ENCODE measurements around the gene ITGA11.

The ITGA11 gene

DNA sequence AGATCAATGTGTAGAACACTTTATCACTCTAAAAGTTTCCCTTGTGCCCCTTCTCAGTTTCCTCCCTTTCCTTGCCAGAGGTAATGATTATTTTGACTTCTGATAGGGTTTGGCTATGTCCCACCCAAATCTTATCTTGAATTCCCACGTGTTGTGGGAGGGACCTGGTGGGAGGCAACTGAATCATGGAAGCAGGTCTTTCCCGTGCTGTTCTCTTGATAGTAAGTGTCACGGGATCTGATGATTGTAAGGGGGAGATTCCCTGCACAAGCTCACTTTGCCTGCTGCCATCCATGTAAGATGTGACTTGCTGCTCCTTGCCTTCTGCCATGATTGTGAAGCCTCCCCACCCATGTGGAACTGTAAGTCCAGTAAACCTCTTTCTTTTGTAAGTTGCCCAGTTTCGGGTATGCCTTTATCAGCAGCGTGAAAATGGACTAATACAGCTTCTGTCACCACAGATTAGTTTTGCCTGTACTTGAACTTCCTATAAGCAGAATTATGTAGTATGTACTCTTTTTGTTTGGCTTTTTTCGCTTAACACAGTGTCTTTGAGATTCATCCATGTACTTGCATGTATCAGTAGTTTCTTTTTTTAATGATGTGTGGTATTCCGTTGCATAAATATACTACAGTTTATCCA lies 147.2 kb downstream of the ITGA11 start:
- DNase-seq = no peak

- no peak for DNase-seq
Observed at GRCh38 chr15:68283401-68283800, 148.6 kb downstream of the ITGA11 start.

- no peak for DNase-seq
Observed at GRCh38 chr15:68281008-68281407, 151.0 kb downstream of the ITGA11 start.

DNA sequence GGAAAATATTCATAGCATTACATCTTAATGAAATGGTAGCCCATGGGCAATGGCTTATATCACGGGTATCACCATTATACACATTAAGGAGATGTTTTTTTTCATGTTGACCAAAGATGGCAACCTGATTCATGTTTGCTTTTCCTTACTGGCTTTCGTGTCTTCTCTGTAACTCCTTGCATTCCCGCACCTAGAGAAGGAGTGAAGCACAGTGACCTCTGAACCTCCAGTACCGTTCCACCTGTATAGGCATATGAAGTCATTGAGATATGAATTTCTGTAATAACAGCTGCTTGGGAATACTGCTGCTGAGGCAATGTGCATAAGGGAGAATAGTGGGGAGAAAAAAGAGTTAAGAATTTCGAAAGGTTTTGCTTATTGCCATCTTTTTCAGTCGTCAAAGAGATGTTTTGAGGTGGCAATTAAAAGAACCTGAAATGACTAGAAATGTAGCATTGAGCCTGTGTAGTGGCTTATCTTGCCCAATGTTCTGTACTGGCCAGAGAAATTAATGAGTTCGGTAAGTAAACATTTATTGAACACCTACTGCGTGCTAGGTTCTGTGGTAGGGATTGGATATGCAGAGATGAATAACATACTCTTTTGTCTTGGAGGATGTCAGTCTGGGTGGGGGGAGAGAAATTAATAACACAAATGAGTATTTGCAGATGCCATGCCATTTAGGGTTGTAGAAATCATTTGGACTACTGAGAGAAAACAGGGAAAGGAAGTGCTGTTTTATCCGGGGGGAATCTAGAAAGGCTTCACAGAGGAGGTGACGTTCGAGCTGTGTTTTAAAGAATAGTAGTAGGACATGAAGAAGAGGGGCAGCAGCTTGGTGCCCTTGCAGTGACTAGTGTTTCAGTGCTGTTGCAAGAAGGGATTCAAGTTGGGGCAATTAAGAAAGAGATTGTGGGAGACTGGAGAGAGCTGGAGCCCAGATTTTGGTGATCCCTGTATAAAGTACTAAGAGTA lies 151.9 kb downstream of the ITGA11 start:
- no peak for DNase-seq

DNA sequence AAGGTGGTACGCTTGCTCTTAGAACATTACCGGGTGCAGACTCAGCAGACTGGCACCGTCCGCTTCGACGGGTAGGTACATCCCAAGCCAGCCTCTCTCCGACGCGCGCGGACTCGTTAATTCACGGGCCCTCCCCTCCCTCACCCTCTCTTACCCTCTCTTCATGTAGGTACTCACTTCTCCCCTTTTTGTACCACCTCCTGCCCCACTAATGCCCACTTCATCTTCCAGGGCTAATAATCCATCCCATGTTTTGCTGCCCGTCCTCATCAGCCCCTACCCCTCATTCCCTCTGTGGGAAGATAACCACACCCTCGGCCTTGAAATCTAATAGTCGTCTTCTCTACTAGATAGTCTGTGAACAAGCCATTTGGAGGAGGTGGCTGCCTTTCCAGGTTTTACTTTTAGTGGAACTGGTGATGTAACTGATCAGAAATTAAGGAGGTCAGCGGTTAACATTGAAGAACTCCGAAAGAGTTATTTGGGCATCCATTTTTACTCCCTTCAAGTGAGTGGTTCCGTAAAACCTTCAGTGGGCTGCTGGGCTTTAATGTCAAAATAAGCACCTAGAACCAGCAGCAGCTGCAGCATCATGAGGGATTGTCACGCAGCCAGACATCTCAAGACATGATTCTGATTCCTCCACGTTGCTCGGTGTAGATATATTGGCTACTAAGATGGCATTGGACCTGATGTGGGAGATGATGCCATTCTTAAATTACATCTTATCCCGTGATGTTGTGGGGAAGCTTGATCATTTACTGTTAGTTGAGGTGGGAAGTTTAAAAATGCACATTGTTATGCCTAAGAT lies 153.2 kb downstream of the ITGA11 start:
- DNase-seq = peak; percentile 55

- DNase-seq = peak; percentile 55
Observed at GRCh38 chr15:68278345-68278594, 153.7 kb downstream of the ITGA11 start.

DNA sequence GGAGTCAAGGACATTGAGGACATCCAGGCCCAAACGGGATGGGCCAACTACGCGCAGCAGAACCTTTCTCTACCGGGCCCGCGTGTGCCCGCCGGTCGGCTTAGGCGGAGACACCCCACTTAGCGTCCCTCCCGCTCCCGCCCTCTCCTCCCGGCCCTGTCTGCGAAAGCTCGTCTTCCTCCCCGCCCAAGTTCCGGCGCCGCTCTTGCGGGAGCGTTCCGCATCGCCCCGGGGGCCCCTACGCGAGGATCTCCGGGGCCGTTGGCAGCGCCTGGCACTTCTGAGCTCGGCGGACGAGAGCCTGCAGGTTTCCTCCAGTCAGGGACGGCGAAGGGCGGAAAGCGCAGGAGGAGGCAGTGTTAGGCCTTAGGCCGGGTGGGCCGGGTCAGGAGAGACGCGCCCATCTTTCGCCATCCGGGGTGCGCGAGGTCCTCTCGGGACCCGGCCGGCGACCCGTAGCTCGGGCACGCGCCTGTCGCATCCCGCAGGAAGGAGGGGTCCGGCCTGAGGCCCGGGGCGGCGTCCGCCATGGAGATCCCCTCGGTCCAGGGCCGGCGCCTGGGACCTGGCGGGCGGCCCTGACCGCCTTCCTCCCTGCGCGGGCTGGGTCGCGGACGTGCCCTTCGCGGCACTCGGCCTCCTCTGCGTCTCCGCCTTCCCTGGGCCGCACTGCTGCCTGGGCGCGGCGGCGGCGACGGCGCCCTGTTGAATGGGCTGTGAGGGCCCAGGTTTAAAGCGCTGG lies 154.2 kb downstream of the ITGA11 start, which contains the start of gene FEM1B:
FEM1B (plus strand) TSS at position 143 of the 742 bp plus-strand sequence. CDS start 673 bp downstream, outside the sequence.
- peak; percentile 83 for DNase-seq

- peak; percentile 37 for DNase-seq
Observed at GRCh38 chr15:68277131-68277602, 154.8 kb downstream of the ITGA11 start.

DNA sequence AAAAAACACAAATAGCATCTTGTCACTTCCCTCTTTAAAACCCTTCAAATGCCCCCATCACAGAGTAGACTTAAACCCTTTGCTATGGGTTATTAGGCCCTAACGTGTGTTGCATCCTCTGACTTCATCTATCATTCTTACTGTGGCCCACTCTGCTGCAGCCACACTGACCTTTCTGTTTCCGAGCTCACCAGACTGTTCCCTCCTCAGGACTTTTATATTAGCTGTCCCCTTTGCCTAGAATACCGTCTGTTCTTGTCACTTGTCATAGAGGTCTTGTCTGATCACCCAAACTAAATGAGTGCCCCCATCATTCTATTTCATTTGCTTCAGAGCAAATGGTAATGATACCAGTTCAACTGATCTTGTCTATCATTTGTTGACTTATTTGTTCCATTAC lies 155.3 kb downstream of the ITGA11 start:
- DNase-seq = no peak

DNA sequence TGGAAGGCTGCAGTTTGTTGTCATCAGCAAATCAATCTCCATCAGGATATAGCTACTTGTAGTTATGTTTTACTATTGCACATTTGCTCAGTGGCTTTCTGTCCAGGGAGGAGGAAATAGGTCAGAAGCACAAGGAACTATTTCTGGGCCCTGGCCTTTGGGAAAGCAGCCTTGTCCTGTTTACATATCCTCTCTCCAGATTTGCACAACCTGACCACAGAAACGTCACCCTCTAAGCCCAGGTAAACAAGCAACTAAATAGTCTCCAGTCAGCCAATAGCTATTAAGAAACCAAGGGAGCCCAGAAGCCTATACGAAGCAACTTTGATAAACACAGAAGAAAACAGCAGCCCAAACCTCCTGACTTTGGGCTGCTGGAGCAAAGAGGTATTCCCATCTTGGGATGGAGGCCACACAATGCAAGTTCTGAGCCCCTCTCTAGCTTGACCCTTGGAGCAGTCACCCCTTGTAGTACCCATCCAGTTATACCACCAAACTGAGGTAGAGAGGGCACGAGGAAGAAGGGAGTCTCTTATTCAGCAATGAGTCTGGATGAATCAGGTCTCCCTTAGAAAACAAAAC lies 156.7 kb downstream of the ITGA11 start:
- no peak for DNase-seq

GRCh38 chr15:68274201-68274848 lies 157.6 kb downstream of the ITGA11 start:
- DNase-seq = no peak

DNA sequence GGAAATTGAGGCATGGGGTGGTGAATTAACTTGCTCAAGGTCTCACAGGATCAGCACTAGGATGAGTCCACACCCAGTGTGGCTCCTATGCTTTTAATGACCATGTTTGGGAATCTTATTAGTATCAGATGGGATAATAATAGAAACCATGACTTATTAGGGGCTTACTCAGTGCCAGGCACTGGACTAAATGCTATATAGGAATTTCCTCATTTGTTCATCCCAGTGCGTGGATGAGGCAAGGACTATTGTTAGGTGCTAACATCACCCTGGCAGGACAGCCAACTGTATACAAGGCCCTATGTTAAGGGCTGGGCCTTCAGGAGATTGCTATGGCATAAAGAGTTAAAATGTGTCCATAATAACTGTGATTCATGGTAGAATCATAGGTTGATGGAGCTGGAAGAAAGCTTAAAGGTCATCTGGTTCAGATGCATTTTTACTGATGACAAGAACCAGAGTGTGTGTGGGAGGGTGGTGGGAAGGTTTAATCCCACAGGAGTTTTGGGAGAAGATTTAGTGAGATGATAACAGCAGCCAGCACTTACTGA lies 159.2 kb downstream of the ITGA11 start:
- DNase-seq = no peak

GRCh38 chr15:68271854-68272471 lies 160.0 kb downstream of the ITGA11 start:
- DNase-seq = no peak

- peak; percentile 94 for DNase-seq
Observed at GRCh38 chr15:68268405-68268804, 163.6 kb downstream of the ITGA11 start.

DNA sequence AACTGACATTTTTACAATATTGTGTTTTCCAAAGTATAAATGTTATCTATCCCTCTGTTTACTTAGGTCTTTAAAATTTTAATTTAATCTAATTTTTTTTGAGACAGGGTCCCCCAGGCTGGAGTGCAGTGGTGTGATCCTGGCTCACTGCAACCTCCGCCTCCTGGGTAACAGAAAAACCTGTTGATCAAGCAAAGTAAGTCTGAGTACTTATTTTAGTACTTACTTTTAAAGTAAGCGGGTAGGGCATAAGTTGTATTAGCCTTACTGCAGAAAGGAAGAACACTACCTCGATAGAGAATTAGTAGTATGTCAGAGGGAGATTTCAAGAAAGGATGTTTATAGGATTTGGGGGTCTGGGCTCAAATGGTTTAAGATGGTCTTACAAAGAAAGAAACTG lies 166.3 kb downstream of the ITGA11 start:
- no peak for DNase-seq

DNA sequence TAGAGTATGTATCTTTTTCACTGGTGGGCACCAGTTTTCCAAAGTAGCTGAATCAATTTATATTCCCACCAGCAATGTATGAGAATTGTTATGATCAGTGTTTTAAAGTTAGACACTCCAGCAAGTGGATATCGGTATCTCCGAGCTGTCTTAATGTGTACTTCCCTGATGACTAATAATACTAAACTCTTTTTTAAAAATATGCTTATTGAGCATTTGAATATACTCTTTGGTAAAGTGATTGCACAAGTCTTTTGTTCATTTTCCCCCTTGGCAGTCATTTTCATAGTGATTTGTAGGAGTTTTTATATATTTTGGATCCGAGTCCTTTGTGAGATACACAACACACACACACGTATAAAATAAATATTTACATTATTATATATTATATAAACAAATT lies 166.9 kb downstream of the ITGA11 start:
- DNase-seq = no peak

GRCh38 chr15:68264282-68264681 lies 167.7 kb downstream of the ITGA11 start:
- DNase-seq = no peak

DNA sequence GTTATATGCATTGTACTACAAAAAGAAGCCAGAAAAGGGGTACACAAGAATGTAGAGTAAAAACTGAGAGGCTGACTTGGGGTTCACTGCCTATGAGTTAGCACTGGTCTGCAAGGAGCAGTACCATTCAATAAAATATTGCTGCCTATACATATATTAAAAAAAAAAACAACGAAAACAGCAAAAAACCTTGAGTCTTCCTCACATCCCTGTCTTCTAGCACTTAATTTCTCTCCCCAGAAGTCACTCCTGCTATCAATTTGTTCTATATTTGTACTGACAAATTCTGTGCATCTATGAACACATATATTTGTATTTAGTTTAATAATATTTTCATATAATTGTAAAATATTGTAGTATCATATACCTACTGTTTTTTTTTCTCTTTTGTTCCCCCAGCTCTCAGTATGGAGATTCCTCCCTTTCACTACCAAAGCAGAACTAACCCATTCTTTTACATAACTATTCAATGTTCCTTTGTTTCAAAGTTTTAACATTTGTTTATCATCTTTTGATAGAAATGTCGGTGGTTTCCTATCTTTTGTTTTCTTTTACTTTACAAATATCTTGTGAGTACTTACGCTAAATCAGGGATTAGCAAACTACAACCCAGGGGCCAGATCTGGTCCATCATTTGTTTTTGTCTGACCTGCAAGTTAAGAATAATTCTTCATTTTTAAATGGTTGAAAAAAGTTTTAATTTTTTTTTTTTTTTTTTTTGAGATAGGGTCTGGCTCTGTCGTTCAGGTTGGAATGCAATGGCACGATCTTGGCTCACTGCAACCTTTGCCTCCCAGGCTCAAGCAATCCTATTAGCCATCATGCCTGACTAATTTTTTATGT lies 169.2 kb downstream of the ITGA11 start:
- no peak for DNase-seq

GRCh38 chr15:68261980-68262379 lies 170.0 kb downstream of the ITGA11 start:
- DNase-seq = no peak

- DNase-seq = no peak
Observed at GRCh38 chr15:68261241-68261640, 170.7 kb downstream of the ITGA11 start.
